Measurements from ENCODE around the gene WDR27. TPM values are rescaled to one million over a fixed set of nuclear protein-coding genes. Genes with fewer than 3 reads are reported as not detected.

WDR27 gene
- total and polyA plus RNA-seq, 10 of the 15 experiments (the other 5 are each of a cell fraction or from before 2014, with no cell fraction given) = 1.9 to 33.2 (median 19.0) TPM

GRCh38 chr6:169539176-169539897, 162.5 kb downstream of the WDR27 start (continued):
- TF ChIP-seq RUNX3 (IDR thresholded peaks at IDR 0.05; ENCODE audit: low read length) (no peak), RAD21 (IDR thresholded peaks at IDR 0.05; ENCODE audit: insufficient read depth, low read depth, low read length) (no peak)

GRCh38 chr6:169536446-169537170, 165.2 kb downstream of the WDR27 start:
- Histone ChIP-seq H3K4me2 (ENCODE audit: control insufficient read depth, insufficient read depth) (no peak overlapping the region), H3K27me3 (replicated peaks in 1 of 2; ENCODE audit: control insufficient read depth in 2 of 2, insufficient read depth in 2 of 2, low read length in 1 of 2) (no peaks in the 10 kb centered on the region; a peak in 1 of 4 replicates), H2AFZ (ENCODE audit: control insufficient read depth, low read depth, low read length) (no peak overlapping the region), H3K36me3 (ENCODE audit: control insufficient read depth in 2 of 2, insufficient read depth in 2 of 2, low read length in 1 of 2) (no peaks in the 10 kb centered on the region), H3K79me2 (ENCODE audit: control insufficient read depth, insufficient read depth, low read length) (no peaks in the 10 kb centered on the region), H3K9me3 (replicated peaks; ENCODE audit: control insufficient read depth, insufficient read depth, low read length) (no peaks in the 10 kb centered on the region; the same call in 2 of the 3 replicates), H3K4me3 (no peak overlapping the region), H3K4me1 (ENCODE audit: control insufficient read depth, insufficient read depth, low read length) (no peaks in the 10 kb centered on the region), H3K9ac (ENCODE audit: control insufficient read depth, insufficient read depth, low read length) (no peak overlapping the region), H3K27ac (ENCODE audit: control insufficient read depth, insufficient read depth) (no peak overlapping the region), H4K20me1 (ENCODE audit: control insufficient read depth, insufficient read depth) (no peaks in the 10 kb centered on the region)
- FAIRE-seq (no peak), DNase-seq (ENCODE audit: low read depth, low spot score) (no peak), ATAC-seq (no peak)
- POLR2A ChIA-PET = no interaction called here
- RAD21 ChIA-PET (ENCODE audit: unreplicated experiment) = no interaction called here
- in situ Hi-C loops (cut with MboI) (no loop called here), intact Hi-C loops (cut with micrococcal nuclease; ENCODE audit: unreplicated experiment) (no loop called here)
- no TSS peak for BruUV-seq (replicated peaks)
- SMC1A ChIA-PET (ENCODE audit: uncharacterized antibody, unreplicated experiment) = no interaction called here
- CTCF ChIA-PET = no interaction called here
- WGBS (ENCODE audit: insufficient coverage, insufficient replicate concordance, low lambda C conversion rate, missing lambda C conversion rate) = 47% methylated on average over 5 of the region's 5 CpGs
- TF ChIP-seq WRNIP1 (IDR thresholded peaks at IDR 0.05; ENCODE audit: borderline replicate concordance, low read depth, low read length) (no peak), MTA2 (IDR thresholded peaks at IDR 0.05; ENCODE audit: low read depth) (no peak), ZNF622 (IDR thresholded peaks at IDR 0.05) (no peak), BCLAF1 (IDR thresholded peaks at IDR 0.05) (no peak), MTA3 (IDR thresholded peaks at IDR 0.05; ENCODE audit: borderline replicate concordance, low read length) (no peak), YBX1 (IDR thresholded peaks at IDR 0.05) (no peak), POLR2AphosphoS2 (IDR thresholded peaks at IDR 0.05; ENCODE audit: low read depth, low read length) (no peak), NR2C1 (IDR thresholded peaks at IDR 0.05) (no peak), NFYB (IDR thresholded peaks at IDR 0.05; ENCODE audit: insufficient read depth, low read depth, low read length) (no peak), CUX1 (IDR thresholded peaks at IDR 0.05; ENCODE audit: insufficient replicate concordance, low read depth, low read length) (no peak), ZNF384 (IDR thresholded peaks at IDR 0.05; ENCODE audit: borderline replicate concordance, low read depth, low read length) (no peak), HDAC6 (IDR thresholded peaks at IDR 0.05; ENCODE audit: unreplicated experiment) (no peak), POLR2A (IDR thresholded peaks at IDR 0.05; ENCODE audit: low read depth, low read length) (no peak)
